ENCODE results near the gene MRPL1.
"Not testable (repeated sequence)": the region's sequence is repeated elsewhere in the genome, so short reads cannot be mapped to it uniquely, and the experiment has no call there.

Gene MRPL1

DNA sequence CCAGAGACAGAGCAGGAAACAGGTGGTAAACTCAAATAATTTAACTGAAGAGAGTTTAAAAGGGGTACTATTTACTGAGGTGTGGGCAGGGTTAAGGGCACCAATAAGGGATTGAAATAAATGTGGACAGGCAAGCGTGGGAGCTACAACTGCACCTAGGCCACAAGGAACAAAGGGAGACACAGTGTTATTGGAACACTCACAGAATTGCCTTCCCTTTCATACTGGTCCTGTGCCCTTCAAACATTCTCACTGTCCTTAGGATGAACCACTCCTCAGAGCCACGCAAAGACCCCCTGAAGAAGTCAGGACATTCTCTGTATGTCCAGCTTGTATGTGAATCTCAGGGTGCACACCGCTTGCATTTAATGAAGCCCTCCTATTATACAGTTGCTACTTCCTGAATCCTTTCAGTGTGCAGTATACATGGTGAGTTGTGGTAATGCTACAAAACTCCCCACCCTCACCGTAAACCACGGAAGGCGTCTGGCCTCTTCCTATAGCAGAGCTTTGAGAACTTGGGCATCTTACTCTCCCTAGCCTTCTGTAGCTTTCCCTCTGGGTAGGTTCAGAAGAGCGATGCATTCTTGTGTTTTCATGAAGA is 9.6 kb upstream of the MRPL1 start:
- no peak for DNase-seq

GRCh38 chr4:77854431-77855111 is 8.1 kb upstream of the MRPL1 start:
- no peak for DNase-seq

- DNase-seq = no peak
These were observed 6.5 kb upstream of the MRPL1 start for GRCh38 chr4:77856152-77856551.

DNA sequence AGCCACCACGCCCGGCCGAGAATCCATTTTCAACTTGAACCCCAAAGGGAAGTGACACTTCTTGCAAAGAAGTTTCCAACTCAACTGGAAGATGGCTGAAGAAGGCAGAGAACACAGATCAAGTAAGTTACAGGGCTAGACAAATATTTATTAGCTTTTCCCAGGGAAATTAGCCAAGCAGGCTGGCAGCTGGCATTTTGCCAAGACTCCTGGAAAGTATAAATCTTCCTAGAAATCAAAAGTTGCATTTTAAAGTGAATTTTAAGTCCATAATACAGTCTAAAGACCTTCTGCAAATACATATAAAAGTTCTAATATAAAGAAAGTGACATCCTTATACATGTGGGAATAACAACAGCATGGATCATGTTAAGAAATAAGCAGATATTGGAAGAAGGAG is 3.4 kb upstream of the MRPL1 start:
- no peak for DNase-seq

DNA sequence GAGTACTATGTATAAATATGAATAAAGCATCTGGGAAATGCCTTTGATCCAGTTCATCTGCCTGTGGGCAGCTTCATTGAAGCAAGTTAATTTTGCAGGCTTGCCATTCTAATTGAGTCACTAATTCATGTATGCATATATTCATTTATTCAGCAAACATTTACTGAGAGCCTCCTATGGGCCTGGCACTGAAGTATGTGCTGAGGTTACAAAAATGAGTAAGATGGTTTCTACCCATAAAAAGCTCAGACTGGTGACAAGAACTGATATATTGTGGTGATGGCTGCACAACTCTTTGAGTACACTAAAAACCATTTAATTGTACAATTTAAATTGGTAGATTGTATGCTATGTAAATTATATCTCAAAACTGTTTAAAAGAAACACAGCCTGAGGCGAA is 1.1 kb upstream of the MRPL1 start:
- no peak for DNase-seq

DNA sequence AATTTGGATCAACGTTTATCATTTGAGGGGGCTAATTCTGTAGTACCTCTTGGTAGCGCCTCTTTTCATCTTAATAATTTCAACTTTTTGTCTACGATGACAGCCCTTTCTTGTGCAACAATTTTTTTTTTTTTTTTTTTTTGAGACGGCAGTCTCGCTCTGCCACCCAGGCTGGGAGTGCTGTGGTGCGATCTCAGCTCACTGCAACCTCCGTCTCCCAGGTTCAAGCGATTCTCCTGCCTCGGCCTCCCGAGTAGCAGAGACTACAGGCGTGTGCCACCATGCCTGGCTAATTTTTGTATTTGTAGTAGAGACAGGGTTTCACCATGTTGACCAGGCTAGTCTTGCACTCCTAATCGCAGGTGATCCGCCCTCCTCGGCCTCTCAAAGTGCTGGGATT is 711 bp downstream of the MRPL1 start:
- not testable (repeated sequence) for DNase-seq

- no peak for DNase-seq
These were observed 2.6 kb downstream of the MRPL1 start for GRCh38 chr4:77865259-77865658.

GRCh38 chr4:77872723-77873445 is 10.3 kb downstream of the MRPL1 start:
- DNase-seq = no peak

DNA sequence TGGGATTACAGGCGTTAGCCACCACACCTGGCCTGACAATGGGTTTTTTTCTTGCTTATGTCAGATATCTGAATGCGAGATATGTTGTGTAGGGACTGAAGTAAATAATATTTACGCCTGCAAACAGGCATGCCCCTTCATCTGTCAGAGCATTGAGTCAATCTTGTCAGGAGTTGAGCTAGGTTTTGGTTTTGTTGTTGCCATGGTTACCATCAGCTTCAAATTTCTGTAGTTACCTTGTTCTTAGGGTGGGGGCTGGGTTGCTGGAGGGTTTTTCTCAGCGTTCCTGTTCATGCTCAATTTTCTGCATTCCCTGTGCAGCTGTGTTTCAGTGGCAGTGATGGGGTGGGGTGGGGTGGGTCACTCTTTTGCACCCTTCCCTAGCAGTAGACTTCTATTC is 14.5 kb downstream of the MRPL1 start:
- DNase-seq = no peak

DNA sequence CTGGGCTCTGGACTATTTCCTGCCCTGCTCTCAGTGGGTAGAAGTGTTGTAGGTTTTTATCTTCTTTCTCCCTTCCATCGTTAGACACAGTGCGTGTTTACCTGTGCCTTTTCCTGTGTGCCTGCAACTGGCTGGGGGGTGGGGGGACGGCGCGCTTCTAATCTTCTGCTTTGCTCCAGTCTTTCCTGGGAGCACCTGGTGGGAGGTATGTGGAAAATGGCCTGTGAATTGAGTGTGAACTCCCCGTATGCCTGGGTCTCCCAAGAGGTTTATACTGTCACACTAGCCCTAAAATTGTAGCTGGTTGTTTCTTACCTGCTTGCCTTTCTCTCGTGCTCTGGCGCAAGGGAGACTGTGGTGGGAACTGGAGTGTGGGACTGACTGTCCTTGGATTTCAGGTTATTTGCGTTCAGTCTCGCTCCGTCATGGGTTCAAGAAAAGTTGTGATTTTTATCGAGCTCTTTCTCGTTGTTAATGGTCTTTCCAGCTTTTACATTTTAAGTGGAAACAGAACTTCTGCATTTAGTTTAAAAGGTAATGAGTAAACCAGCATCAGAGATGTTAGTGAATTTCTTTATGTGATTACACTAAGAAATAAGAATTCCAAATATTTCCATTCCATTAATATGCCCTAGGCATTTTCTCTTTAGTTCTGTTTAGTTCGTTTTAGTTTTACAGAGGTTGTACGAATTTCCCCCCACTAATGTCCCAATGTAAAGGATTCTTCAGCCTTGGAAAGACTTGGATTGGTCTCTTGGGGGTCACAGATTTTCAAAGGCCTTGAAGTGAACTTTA is 15.3 kb downstream of the MRPL1 start:
- no peak for DNase-seq

- DNase-seq = no peak
These were observed 18.2 kb downstream of the MRPL1 start for GRCh38 chr4:77880784-77881183.

DNA sequence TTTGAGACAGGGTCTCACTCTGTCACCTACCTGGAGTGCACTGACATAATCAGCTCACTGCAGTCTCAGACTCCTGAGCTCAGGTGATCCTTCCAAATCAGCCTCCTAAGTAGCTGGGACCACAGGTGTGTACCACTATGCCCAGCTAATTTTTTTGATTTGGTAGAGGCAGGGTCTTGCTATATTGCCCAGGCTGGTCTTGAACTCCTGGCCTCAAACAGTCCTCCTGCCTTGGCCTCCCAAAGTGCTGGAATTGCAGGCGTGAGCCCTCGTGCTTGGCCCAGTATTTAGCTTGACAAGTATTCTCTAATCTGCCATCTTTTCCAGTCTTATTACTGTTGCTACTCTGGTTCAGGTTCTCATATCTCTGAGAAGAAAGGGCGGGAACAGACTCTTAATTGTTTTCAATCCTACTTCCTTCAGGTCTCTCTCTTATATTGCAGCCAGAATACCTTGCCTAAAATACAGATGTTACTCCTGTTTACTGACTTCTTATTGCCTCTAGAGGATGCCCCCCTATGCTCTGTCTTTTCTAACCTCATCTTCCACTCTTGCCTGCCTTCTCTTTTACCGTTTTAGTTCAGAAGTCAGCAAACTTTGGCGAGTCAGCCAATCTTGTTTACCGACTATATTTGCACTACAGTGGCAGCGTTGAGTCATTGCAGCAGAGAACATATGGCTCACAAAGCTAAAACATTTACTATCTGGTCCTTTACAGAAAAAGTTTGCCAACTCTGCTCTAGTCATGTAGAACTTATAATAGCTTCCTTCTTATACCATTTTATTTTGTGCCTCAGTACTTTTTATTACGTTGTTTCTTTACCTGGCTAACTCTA is 19.0 kb downstream of the MRPL1 start:
- DNase-seq = no peak

GRCh38 chr4:77893451-77893850 is 30.8 kb downstream of the MRPL1 start:
- no peak for DNase-seq

GRCh38 chr4:77899607-77900006 is 37.0 kb downstream of the MRPL1 start:
- no peak for DNase-seq

GRCh38 chr4:77903186-77903585 is 40.6 kb downstream of the MRPL1 start:
- DNase-seq = no peak

- no peak for DNase-seq
These were observed 43.1 kb downstream of the MRPL1 start for GRCh38 chr4:77905651-77906263.

GRCh38 chr4:77910676-77911075 is 48.0 kb downstream of the MRPL1 start:
- DNase-seq = no peak

DNA sequence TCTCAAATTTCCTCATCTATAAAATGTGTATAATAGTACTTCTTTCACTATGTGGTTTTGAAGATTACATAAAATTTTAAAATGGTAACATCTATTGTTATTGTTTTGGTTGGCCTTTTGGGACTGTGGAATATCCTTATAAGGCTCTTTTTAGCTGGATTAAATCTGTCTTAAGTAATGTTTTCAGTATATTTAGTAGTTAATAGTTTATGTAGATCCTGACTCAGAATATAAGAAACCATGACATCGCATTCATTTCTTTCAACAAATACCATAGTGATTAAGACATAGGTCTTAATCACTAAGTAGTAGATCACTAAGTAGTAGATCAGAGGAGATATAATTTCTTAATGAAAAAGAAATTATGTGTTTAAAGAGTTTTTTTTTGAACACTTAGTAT is 48.5 kb downstream of the MRPL1 start:
- DNase-seq = no peak

- DNase-seq = no peak
These were observed 49.3 kb downstream of the MRPL1 start for GRCh38 chr4:77911842-77912450.

GRCh38 chr4:77913348-77913747 is 50.7 kb downstream of the MRPL1 start:
- DNase-seq = no peak

- no peak for DNase-seq
These were observed 54.4 kb downstream of the MRPL1 start for GRCh38 chr4:77917075-77917474.

GRCh38 chr4:77917601-77918000 is 55.0 kb downstream of the MRPL1 start:
- DNase-seq = no peak

All from hippocampal formation (tissue), 2 donors.